OCI-LY7 (cell line): ENCODE results near the gene COL8A1. TPM values are rescaled to one million over a fixed set of nuclear protein-coding genes. Genes with fewer than 3 reads are reported as not detected.

Experiments used
- BruUV-seq: library from RNA; stranded (reverse); fragments of 400-500 nt; replicated peaks from 2 replicates; lab custom pipeline; 2021; lab: Mats Ljungman, UMichigan
- CTCF ChIA-PET: fragments of 300-600 bp; sonication (Branson Sonifier 250); formaldehyde crosslinking; loops from one replicate; lab custom pipeline; 2022; ENCODE audit warnings: antibody characterized with exemption; ENCODE audit not compliant: unreplicated experiment; lab: Charles Lee
- POLR2A ChIA-PET: fragments of 300-600 bp; sonication (Branson Sonifier 250); formaldehyde crosslinking; loops from one replicate; lab custom pipeline; 2022; ENCODE audit warnings: antibody characterized with exemption; lab: Charles Lee
- DNase-seq: peaks from one replicate; pipeline ENCODE4 v3.0.0-alpha.2; 2015; ENCODE audit warnings: low spot score
- H2AFZ ChIP-seq: fragments of 200-600 bp; sonication (generic), shearing (Covaris generic); 2 replicates; pipeline ENCODE4 v1.6.1; 2014; ENCODE audit warnings: mild to moderate bottlenecking, antibody characterized with exemption, low read length, moderate library complexity
- H3K27ac ChIP-seq: fragments of 200-600 bp; sonication (generic); 2 replicates; pipeline ENCODE4 v1.5.1; 2014; ENCODE audit warnings: mixed run types, low read depth, mild to moderate bottlenecking, moderate library complexity, low read length, inconsistent platforms; ENCODE audit not compliant: poor library complexity, severe bottlenecking
- H3K36me3 ChIP-seq: fragments of 200-600 bp; sonication (generic); 2 replicates; pipeline ENCODE4 v1.6.1; 2014; ENCODE audit warnings: mild to moderate bottlenecking, antibody characterized with exemption, low read length, moderate library complexity, mixed read lengths; ENCODE audit not compliant: insufficient read depth
- H3K4me1 ChIP-seq: fragments of 200-600 bp; sonication (generic); 2 replicates; pipeline ENCODE4 v1.5.1; 2014; ENCODE audit warnings: mild to moderate bottlenecking, low read length; ENCODE audit not compliant: insufficient read depth, poor library complexity, severe bottlenecking
- H3K4me2 ChIP-seq: fragments of 200-600 bp; sonication (generic); 2 replicates; pipeline ENCODE4 v1.6.1; 2014; ENCODE audit warnings: mild to moderate bottlenecking, low read length
- H3K4me3 ChIP-seq: fragments of 200-600 bp; sonication (generic); 2 replicates; pipeline ENCODE4 v1.5.1; 2014; ENCODE audit warnings: mild to moderate bottlenecking, low read depth, low read length; ENCODE audit not compliant: poor library complexity, severe bottlenecking
- H3K79me2 ChIP-seq: fragments of 200-600 bp; sonication (generic); 2 replicates; pipeline ENCODE4 v1.6.1; 2016; ENCODE audit warnings: low read depth, mild to moderate bottlenecking, low read length, moderate library complexity, mixed read lengths; ENCODE audit not compliant: insufficient read depth
- H3K9me2 ChIP-seq: fragments of 200-600 bp; sonication (generic); 2 replicates; pipeline ENCODE4 v1.6.1; 2016; ENCODE audit warnings: mild to moderate bottlenecking, low read length, mixed read lengths; ENCODE audit not compliant: insufficient read depth
- H3K9me3 ChIP-seq: fragments of 200-600 bp; sonication (generic); 2 replicates; pipeline ENCODE4 v1.6.1; 2014; ENCODE audit warnings: mild to moderate bottlenecking, mixed run types, low read length, mixed read lengths
- H4K20me1 ChIP-seq: fragments of 200-600 bp; sonication (generic); 2 replicates; pipeline ENCODE4 v1.6.1; 2014; ENCODE audit warnings: mild to moderate bottlenecking, antibody characterized with exemption, low read length, moderate library complexity, mixed read lengths; ENCODE audit not compliant: insufficient read depth
- EZH2phosphoT487 ChIP-seq: fragments of 200-600 bp; sonication (generic); IDR thresholded peaks from 2 replicates; pipeline ENCODE4 v1.6.1; 2018; ENCODE audit warnings: low read depth, borderline replicate concordance, mild to moderate bottlenecking, mixed run types, antibody characterized with exemption, low read length, moderate library complexity, mixed read lengths
- intact Hi-C: fragments of 100-400 bp; cut with micrococcal nuclease; formaldehyde crosslinking; loops from one replicate; pipeline ENCODE4 v1.10.0; 2022; ENCODE audit not compliant: unreplicated experiment
- total RNA-seq, 2 experiments: library from RNA; depleted of rRNA in 1 of 2; stranded (reverse); fragments of >200 nt in 1 of 2; shearing (Covaris generic) in 1 of 2; gene quantifications; 2 replicates each; pipeline ENCODE4 v1.2.3, GENCODE V29; 2014 to 2022
- TF ChIP-seq, protein P1 (sequence below): fragments of 200-600 bp; sonication (generic); conservative IDR thresholded peaks from 2 replicates; pipeline ENCODE4 v1.5.1; 2014; ENCODE audit warnings: mild to moderate bottlenecking, antibody characterized with exemption, low read length, moderate library complexity, mixed read lengths

COL8A1 gene
- total RNA-seq, 2 experiments from 2014 or later, result 0.10 TPM; not detected in 1

DNA sequence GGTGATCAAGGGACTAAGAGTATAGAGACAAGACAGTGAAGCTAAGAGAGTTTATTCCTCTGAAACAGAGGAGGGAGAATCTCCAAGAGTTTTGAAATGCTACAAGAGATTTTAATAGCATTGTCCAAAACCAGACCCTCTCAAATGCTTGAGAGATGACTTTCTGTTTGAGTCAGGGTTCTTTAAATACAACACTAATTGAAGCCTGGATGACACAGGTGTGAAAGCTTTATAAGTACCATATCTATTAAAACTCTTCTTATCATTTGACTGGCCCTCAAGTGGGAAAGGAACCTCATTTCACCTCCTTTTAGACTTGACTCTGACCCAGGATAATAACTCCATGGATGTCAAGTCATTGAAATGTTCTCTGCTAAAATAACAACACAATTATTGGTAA is 5.6 kb downstream of the COL8A1 start:
- no peaks in the 10 kb centered on the region for H3K9me3 ChIP-seq
- BruUV-seq, result no TSS peak
- CTCF ChIA-PET, result no interaction called here
- intact Hi-C loops, result loop anchor here (2.0 kb wide), 1 partner anchor 43 kb away; no protein-coding TSS in a partner anchor
- no peak overlapping the region for H2AFZ ChIP-seq
- DNase-seq, result no peak
- no peaks in the 10 kb centered on the region for H3K36me3 ChIP-seq
- POLR2A ChIA-PET, result no interaction called here
- H3K4me2 ChIP-seq, result no peak overlapping the region
- H3K4me1 ChIP-seq, result no peaks in the 10 kb centered on the region
- no peaks in the 10 kb centered on the region for H3K79me2 ChIP-seq
- no peak overlapping the region for H3K27ac ChIP-seq
- H4K20me1 ChIP-seq, result no peaks in the 10 kb centered on the region; the same call in 1 of the 2 replicates
- no peaks in the 10 kb centered on the region for H3K9me2 ChIP-seq
- TF ChIP-seq, protein P1, sequence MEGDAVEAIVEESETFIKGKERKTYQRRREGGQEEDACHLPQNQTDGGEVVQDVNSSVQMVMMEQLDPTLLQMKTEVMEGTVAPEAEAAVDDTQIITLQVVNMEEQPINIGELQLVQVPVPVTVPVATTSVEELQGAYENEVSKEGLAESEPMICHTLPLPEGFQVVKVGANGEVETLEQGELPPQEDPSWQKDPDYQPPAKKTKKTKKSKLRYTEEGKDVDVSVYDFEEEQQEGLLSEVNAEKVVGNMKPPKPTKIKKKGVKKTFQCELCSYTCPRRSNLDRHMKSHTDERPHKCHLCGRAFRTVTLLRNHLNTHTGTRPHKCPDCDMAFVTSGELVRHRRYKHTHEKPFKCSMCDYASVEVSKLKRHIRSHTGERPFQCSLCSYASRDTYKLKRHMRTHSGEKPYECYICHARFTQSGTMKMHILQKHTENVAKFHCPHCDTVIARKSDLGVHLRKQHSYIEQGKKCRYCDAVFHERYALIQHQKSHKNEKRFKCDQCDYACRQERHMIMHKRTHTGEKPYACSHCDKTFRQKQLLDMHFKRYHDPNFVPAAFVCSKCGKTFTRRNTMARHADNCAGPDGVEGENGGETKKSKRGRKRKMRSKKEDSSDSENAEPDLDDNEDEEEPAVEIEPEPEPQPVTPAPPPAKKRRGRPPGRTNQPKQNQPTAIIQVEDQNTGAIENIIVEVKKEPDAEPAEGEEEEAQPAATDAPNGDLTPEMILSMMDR, result no peak
- no peak for TF ChIP-seq EZH2phosphoT487
- H3K4me3 ChIP-seq, result no peak overlapping the region

DNA sequence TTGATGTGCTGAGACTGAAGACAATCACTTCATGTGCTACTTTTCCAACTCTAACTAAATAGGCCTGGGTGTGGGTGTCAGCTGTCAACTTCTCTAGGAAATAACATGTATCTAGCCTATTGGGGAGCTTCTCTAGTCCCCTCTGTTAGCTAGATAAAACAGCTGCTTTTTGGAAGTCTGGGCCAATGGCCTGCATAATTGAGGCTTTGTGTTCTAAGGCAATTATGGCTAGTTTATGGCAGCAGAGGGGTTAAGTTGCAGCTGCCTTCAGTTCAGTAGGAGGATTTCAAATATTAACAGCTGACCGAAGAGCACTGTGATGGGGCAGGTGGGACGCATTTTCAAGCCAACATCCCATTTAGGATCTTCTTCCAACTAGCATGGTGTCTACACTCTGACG is 6.4 kb downstream of the COL8A1 start:
- TF ChIP-seq, protein P1, result no peak
- TF ChIP-seq EZH2phosphoT487, result no peak
- Histone ChIP-seq H3K79me2 (no peaks in the 10 kb centered on the region), H2AFZ (no peak overlapping the region), H3K9me2 (no peaks in the 10 kb centered on the region), H3K4me1 (no peaks in the 10 kb centered on the region), H3K27ac (no peak overlapping the region), H3K9me3 (no peaks in the 10 kb centered on the region), H3K4me3 (no peak overlapping the region), H3K36me3 (no peaks in the 10 kb centered on the region), H4K20me1 (no peaks in the 10 kb centered on the region; the same call in 1 of the 2 replicates), H3K4me2 (no peak overlapping the region)
- ChIA-PET POLR2A (no interaction called here), CTCF (no interaction called here)
- intact Hi-C loops, result loop anchor here (2.0 kb wide), 1 partner anchor 42 kb away; no protein-coding TSS in a partner anchor
- no TSS peak for BruUV-seq
- no peak for DNase-seq

DNA sequence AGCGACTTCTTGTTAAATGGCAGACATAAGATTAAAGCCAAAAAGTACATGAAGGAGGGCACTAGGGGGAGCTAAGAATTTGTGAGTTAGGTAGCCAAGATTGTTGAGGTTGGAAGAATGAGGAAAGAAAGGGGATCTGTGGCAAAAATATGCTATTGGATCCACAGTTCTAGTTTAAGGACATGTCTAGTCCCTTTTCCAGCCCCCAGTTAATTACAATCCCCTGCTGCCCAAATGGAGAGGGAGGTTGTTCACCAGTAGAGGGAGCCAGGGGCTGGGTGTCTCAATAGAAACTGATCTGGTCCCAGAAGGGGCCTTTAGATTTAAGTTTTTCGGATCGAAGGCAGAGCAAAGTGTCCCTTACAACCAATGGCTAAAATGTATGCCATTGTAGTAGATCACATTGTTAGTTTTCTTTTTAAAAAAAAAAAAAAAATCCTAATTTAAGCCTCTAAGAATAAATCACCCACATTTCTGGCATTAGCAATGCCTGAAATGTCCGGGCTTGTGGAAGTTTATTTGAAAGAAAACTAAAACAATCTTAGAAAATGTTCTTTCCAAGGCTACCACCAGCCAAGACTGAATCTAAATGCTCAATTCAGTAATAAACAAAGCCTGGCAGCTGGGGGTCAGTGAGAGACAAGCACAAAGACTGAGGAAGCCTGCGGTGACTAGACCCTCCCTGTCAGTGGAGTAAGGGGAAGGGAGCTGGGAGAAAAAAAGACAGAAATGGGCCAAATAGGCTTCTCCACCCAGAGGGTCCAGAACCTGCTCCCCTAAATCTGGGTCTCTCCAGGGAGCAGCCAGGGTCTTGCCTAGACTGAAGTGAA is 7.1 kb downstream of the COL8A1 start:
- Histone ChIP-seq H3K4me3 (no peak overlapping the region), H3K36me3 (no peaks in the 10 kb centered on the region), H3K79me2 (no peaks in the 10 kb centered on the region), H3K4me2 (no peak overlapping the region), H2AFZ (no peak overlapping the region), H3K9me2 (no peaks in the 10 kb centered on the region), H3K4me1 (no peaks in the 10 kb centered on the region), H3K27ac (no peak overlapping the region), H3K9me3 (no peaks in the 10 kb centered on the region), H4K20me1 (no peaks in the 10 kb centered on the region)
- intact Hi-C loops, result loop anchor here (2.0 kb wide), 1 partner anchor 41 kb away; no protein-coding TSS in a partner anchor
- TF ChIP-seq EZH2phosphoT487, result no peak
- TF ChIP-seq, protein P1, result peak; percentile 83
- ChIA-PET CTCF (no interaction called here), POLR2A (interaction anchor here (0.6 kb wide), 1 partner anchor 22 kb away, joined by 3 read pairs; no protein-coding TSS in a partner anchor)
- no TSS peak for BruUV-seq
- peak; percentile 0 for DNase-seq
